Epithelial cell of esophagus (primary cell): ENCODE measurements around the gene ACKR3.

Experiments
- DNase-seq: peaks from one replicate; pipeline ENCODE4 v3.0.0; 2010; ENCODE audit warnings: low read depth
- H3K4me3 ChIP-seq: 2 replicates; pipeline ENCODE4 v1.5.1; 2011; ENCODE audit warnings: mild to moderate bottlenecking, low read length, control low read depth
- TF ChIP-seq, protein P1 (sequence below): IDR thresholded peaks from 2 replicates; pipeline ENCODE4 v1.5.1; 2011; ENCODE audit warnings: low read depth, mild to moderate bottlenecking, low read length, control low read depth, inconsistent platforms; ENCODE audit not compliant: insufficient read depth; ENCODE audit errors: missing control alignments

Gene ACKR3

DNA sequence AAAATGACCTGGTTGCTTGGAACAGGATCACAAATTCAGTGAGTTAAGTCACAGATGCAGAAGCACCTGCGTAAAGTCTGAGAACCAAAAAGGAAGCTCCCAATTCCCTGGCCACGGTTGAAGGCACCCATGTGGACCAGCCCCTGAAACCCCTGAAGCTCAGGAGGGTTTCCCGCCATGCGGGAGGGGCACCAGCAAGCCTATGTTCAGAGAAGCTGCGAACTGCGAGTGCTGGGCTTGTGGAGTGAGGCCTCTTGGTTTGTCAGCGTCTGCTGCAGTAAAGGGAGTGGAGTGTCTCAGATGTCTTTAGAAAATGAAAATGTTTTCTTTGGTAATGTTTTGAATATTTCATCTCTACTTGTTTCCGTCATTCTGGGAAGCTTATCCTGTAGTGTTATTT lies 16.1 kb upstream of the ACKR3 start:
- DNase-seq: no peak
- H3K4me3 ChIP-seq: no peak overlapping the region
- TF ChIP-seq, protein P1, sequence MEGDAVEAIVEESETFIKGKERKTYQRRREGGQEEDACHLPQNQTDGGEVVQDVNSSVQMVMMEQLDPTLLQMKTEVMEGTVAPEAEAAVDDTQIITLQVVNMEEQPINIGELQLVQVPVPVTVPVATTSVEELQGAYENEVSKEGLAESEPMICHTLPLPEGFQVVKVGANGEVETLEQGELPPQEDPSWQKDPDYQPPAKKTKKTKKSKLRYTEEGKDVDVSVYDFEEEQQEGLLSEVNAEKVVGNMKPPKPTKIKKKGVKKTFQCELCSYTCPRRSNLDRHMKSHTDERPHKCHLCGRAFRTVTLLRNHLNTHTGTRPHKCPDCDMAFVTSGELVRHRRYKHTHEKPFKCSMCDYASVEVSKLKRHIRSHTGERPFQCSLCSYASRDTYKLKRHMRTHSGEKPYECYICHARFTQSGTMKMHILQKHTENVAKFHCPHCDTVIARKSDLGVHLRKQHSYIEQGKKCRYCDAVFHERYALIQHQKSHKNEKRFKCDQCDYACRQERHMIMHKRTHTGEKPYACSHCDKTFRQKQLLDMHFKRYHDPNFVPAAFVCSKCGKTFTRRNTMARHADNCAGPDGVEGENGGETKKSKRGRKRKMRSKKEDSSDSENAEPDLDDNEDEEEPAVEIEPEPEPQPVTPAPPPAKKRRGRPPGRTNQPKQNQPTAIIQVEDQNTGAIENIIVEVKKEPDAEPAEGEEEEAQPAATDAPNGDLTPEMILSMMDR: no peak

DNA sequence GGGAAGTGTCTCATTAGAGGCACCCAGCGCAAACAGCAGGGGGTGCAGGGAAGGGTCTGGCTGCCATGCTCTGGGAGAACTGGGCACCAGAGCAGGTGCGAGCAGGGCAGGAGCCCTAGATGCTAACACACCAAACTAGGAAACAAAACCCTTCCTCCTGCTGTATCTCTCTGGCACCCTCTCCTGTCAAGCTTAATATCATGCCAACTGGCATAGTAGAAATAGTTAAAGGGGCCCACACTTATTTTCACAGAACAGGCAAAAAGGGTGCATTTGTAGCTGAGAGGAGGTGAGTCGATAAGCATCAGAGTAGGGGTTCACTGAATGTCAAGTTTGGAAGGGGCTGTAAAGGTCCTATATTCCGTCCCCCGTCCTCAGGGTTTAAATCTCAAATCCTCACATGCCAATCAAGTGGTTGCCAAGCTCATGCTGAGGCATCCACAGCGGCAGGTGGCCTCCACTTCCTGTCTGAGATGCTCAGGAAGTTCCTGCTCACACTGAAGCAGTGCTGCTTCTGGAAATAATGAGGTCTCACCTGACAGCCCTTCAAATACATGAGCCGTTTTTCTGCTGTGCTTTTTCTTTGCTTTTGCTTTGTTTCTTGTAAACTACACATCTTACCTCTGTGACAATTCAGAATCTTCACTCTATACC lies 14.9 kb upstream of the ACKR3 start:
- TF ChIP-seq, protein P1: no peak
- no peak for DNase-seq
- H3K4me3 ChIP-seq: no peak overlapping the region

DNA sequence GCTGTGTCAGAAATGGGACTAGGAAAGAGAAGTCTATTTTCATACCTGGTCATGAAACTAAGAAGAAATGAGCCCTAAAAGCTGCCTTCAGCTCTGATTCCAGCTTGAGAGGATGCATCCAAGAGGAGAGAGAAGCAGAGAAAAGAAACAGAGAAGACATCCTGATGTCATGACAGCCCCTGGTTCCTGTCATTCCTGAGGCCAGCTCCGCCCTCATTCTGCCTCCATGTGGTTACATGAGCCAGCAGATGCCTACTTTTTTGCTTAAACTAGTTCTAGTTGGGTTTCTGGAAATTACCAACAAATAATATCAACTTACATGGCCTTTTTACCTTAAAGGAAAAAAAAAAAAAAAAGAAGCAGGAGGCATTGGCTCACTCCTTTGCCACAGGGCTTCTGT lies 14.1 kb upstream of the ACKR3 start:
- DNase-seq: no peak
- no peak overlapping the region for H3K4me3 ChIP-seq
- TF ChIP-seq, protein P1: no peak

DNA sequence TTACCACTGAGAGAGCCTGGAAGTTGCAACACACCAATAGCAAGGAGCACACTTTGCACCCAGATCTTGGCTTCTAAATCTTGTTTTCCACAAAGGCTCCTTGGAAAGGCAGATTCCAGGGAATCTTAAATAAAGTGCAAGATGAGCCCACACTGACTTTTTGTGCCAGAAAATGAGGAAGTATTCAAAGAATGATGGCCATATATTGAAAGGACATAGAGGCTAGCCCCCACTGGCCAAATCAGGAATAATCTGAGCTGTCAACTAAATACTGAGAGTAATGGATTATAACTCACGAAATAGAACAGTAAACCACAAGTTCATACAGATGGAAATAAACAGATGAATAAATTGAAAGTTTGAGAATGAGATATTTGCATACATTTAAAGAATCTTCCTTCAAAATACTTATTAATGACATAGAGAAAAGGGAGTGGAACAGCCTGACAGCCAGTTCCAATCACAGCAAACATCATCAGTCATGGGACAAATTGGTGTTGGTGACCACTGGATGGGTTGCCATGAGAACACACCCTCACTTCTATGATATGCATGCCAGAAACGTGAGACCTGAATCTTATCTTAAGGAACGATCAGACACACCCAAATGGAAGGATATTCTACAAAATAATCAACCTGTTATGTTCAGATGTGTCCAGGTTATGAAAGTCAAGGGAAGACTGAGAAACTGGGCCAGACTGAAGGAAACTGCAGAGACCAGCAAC lies 12.2 kb upstream of the ACKR3 start:
- TF ChIP-seq, protein P1: no peak
- no peak for DNase-seq
- no peak overlapping the region for H3K4me3 ChIP-seq

DNA sequence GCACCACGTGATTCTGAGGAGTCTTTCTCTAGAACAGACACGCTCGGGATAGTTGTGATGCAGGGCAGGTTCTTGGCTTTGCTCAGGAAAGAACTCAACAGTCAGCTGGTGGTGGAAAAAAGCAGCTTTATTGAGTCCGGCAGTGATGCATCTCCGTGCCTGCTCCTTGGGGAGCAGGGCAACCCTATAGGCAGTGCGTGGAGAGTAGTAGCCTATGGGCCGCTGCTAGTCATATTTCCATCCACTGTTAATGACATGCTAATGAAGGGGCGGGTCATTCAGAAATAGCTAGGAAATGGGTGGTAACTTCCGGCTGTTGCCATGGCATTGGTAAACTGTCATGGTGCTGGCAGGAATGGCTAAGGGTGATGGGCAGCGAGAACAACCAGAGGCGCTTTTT lies 11.6 kb upstream of the ACKR3 start:
- no peak overlapping the region for H3K4me3 ChIP-seq
- no peak for DNase-seq
- TF ChIP-seq, protein P1: no peak

DNA sequence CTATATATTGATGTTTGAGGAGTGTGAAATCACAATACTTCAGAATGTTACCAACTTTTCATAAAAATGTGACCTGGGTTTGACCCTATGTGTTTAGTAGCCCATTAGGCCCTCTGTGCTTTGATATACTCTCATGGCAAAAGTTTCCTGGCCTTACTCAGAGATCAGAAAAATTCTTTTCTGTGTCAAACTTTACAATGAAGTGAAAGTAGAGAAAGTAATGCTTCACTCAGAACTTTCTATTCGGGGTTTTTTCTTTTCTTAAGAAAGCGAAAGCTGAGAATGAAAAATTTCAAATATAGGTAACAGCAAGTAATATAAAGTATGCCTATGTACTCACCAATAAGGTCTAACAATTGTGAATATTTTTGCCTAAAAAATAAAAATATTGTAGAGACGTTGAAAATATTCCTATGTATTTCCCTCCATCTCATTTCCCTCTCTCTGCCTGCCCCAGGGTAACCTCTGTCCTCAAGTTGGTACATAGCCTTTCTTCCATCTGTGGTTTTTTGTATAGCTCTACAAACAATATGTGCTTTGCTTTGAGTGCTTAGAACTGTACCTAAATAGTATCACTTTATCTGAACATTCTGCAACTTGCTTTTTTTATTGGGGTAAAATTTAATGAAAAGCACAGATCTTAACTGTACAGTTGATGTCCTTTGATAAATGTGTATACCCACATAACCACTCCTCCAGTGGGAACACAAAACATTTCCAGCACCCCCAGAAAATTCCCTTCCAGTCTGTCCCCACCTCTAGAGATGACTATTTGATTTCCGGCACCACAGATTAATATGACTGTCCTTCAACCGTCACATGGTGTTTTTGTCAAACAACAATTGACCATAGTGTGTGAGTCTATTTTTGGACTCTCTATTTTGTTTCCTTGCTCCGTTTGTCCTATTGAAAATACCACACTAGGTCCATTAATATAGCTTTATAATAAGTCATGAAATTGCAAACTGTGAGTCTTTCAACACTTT lies 10.3 kb upstream of the ACKR3 start:
- TF ChIP-seq, protein P1: no peak

More for the DNA sequence above, 10.3 kb upstream of the ACKR3 start:
- DNase-seq: no peak
- H3K4me3 ChIP-seq: no peak overlapping the region
